HG03025 (cell line): Measurements from ENCODE around the gene GDF11.
A peak's percentile ranks its signal among the peaks of the same experiment; 100 is the strongest.

Experiments used
- ATAC-seq: cut with Tn5 transposase; IDR thresholded peaks from one replicate; pipeline ENCODE4 v1.9.1; 2021; ENCODE audit warnings: mild to moderate bottlenecking, moderate library complexity; ENCODE audit not compliant: unreplicated experiment, low FRiP score

GDF11 gene

GRCh38 chr12:55742719-55743405 is at the start of gene GDF11:
TSS of gene GDF11 (plus strand) at chr12:55743122. CDS start at chr12:55743317, 195 bp downstream.
- peak; percentile 33 for ATAC-seq

GRCh38 chr12:55693323-55694187 is 49.4 kb upstream of the GDF11 start:
- no peak for ATAC-seq

GRCh38 chr12:55694188-55694515 is 48.8 kb upstream of the GDF11 start:
- ATAC-seq: no peak

DNA sequence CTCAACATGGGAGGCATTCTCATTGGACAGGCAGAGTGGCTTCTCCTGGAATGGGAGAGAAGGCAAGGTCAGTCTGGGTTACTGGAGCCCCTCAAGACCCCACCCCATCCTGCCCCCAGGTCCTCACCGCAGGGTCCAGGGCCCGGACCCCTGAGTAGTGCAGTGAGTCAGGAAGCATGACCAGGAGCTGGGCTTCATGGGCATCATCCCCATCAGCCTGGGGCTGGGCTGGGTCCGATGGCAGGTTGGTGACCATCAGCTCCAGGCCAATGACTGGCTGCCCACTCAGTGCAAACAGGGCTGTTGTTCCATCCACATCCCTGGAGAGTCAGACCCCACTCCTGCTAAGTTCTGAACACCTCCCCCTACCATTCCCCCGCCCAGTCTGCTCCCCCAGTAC is 48.3 kb upstream of the GDF11 start:
- no peak for ATAC-seq

- ATAC-seq: no peak
Measured at GRCh38 chr12:55695349-55695748, 47.6 kb upstream of the GDF11 start.

DNA sequence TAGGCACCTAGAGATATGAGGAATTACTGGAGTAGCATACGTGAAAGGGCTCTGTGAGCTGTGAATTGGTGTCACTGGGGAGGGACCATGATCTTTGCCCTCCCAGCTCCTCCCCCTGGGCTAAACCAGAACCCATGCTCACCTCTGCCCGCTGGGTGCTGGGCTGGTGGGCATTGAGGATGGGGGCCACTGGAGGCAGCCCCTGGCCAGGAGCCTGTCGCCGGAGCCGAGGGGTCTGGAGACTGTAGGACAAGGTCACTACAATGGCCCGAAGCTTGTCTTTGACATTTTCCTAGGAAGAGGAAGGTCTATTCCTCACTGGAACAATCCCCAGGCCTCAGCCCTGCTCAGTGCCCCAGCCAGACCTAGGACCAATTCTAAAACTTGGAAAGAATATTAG is 46.8 kb upstream of the GDF11 start:
- no peak for ATAC-seq

GRCh38 chr12:55696796-55697462 is 46.0 kb upstream of the GDF11 start:
- ATAC-seq: no peak

- ATAC-seq: no peak
Measured at GRCh38 chr12:55697686-55698085, 45.2 kb upstream of the GDF11 start.

DNA sequence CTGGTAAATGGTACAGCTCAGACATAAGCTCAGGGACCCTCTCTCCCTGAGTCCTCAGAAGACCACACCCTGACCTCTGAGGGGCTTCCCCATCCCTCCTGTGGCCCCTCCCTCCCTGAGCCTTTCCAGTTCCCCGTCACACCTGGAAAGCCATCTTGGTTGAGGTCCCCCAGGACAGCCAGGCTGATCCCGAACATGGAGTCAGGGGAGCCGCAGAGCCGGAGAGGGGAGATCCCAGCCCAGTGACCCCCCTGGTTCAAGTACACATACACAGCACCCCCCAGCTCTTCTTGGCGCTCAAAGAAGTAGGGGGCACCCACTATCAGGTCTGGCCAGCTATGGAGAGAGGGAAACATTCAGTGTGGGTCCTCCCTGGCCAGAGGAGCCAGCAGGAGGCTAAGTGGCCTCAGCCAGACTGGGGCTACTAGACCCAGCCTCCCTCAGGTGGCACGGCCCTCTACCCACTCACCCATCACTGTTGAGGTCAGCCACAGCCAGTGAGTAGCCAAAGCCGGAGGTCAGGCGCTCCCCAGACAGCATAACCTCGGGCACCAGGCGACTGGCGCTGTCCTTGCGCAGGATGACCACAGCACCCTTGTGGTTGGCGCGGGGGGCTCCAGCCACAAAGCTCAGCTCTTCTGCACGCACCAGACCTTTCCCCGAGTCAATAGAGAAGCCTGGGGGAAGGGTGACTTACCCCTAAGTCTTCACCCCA is 44.5 kb upstream of the GDF11 start:
- ATAC-seq: no peak

DNA sequence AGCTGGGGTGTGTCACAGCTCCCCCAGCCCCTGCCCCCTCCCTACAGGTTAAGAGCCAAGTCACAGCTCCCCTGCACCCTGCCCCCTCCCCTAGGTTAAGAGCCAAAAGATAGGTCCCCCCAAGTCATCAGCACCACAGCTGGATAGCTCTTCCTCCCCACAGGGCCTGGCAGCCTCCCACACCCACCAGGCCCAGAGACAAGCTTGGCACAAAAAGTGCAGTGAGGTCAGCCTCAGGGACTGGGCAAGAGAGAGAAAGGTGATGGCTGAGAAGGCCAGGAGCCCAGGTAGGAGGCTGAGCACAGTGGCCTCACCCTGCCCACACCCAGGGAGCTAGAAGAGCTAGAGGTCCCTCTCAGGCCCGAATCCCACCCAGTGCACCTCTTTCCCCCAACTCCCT is 44.0 kb upstream of the GDF11 start:
- ATAC-seq: no peak

- no peak for ATAC-seq
Measured at GRCh38 chr12:55699471-55700055, 43.4 kb upstream of the GDF11 start.

GRCh38 chr12:55700255-55701018 is 42.5 kb upstream of the GDF11 start:
- no peak for ATAC-seq

- no peak for ATAC-seq
Measured at GRCh38 chr12:55702861-55703260, 40.1 kb upstream of the GDF11 start.

- no peak for ATAC-seq
Measured at GRCh38 chr12:55703288-55703687, 39.6 kb upstream of the GDF11 start.

- ATAC-seq: no peak
Measured at GRCh38 chr12:55703901-55704761, 38.8 kb upstream of the GDF11 start.

DNA sequence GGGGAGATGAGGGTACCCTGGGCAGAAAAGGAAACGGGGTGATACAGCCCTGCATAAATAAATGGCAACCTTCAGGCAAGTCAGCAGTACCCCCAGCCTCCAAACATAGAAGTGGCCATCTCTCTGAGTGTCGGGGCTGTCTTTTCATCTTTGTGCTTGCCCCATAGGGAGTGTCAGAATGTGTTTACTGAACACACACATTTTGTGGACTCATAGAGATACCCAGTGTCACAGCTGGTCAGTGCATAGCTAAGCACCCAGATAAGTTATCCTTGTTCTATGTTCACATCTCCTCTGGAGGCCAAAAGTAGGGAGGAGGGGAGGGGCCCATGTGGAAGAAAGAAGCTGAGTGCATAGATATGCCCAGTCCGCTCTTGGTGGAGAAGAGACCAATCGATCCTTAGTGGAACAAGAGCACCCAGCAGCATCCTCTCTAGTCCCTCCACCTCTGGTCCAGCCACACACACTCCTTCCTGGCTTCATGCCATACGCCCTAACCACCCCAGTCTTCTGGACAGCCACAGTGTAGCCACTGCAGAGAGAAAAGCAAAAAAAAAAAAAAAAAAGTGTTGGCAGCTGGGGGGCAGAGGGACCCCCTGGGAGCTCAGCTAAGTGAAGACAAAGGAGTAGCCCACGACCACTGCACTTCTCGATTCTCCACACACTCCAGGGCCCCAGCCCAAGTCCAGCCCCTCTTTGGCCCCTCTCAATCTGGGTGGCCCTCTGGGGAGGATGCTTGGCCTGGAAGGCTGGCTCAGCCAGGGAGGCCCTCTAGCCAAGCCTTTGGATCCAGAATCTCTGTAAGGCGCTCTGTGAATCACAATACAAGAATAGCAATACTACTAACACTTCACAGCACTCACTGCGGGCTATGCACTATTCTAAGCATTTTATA is 37.9 kb upstream of the GDF11 start:
- ATAC-seq: no peak

DNA sequence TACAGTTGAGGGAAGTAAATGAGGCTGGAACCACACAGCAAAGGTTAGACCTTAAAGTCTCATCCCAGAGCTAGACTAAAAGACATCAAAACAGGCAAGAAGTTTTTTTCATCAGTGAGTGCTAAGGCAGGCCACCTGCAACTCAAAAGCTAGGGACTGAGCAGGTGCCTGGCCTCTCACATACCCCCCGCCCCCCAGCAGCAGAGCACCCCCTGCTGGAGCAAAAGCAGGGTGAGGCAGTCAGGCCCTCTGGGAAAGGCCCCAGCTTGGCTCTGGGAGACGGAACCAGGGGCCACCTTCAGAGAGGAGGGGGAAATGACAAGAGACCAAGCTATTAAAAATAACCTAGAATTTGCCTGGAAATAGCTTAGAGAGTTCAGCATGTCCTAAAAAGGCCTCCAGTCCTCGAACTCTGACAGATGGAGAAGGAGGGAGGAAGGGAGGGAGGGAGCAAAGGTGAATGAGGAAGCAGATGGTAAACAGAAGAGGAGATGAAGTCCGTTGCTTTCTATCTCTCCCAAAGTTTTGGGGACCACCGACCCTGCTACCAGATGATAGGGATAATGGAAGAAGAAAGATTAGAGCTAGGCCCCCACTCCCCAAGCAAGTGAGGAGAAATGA is 37.0 kb upstream of the GDF11 start:
- no peak for ATAC-seq
